ENCODE results near the gene R3HDM1.

DNA sequence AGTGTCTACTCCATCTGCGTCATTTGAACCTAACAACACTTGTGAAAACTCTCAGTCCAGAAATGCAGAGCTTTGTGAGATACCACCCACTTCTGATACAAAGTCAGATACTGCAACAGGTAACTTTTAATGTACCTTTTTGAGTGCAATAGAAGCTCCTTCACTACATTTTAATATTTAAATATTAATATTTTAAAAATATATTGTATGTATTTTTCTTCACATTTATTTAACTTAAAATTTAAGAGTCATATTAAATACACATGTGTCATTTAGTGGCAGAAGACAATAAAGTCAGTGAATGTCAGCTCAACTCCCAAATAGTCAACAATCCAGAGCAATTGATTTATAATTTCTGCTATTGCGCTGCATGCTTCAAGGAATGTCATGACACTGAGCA, 224.3 kb downstream of the R3HDM1 start:
- TF ChIP-seq, protein P1, sequence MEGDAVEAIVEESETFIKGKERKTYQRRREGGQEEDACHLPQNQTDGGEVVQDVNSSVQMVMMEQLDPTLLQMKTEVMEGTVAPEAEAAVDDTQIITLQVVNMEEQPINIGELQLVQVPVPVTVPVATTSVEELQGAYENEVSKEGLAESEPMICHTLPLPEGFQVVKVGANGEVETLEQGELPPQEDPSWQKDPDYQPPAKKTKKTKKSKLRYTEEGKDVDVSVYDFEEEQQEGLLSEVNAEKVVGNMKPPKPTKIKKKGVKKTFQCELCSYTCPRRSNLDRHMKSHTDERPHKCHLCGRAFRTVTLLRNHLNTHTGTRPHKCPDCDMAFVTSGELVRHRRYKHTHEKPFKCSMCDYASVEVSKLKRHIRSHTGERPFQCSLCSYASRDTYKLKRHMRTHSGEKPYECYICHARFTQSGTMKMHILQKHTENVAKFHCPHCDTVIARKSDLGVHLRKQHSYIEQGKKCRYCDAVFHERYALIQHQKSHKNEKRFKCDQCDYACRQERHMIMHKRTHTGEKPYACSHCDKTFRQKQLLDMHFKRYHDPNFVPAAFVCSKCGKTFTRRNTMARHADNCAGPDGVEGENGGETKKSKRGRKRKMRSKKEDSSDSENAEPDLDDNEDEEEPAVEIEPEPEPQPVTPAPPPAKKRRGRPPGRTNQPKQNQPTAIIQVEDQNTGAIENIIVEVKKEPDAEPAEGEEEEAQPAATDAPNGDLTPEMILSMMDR (IDR thresholded peaks at IDR 0.05) = no peak
- TF ChIP-seq POLR2A (IDR thresholded peaks at IDR 0.05) (no peak), POLR2AphosphoS5 (IDR thresholded peaks at IDR 0.05) (no peak)
